Neural cell (in vitro differentiated cells): ENCODE measurements around the gene LECT2. TPM values are rescaled to one million over a fixed set of nuclear protein-coding genes. Genes with fewer than 3 reads are reported as not detected.

Source experiments
- H2AFZ ChIP-seq: fragments of 200-600, 300-800 bp; sonication (generic), shearing (Covaris generic); 2 replicates; pipeline ENCODE4 v1.6.0; 2014; ENCODE audit warnings: low read depth, mild to moderate bottlenecking, antibody characterized with exemption, low read length, moderate library complexity
- H3F3A ChIP-seq: fragments of 200-600 bp; shearing (Covaris generic); 2 replicates; pipeline ENCODE4 v1.6.1; 2016; ENCODE audit warnings: mild to moderate bottlenecking, moderate library complexity, mixed read lengths, antibody characterized with exemption, low read length; ENCODE audit not compliant: insufficient read depth, poor library complexity, severe bottlenecking
- H3K27ac ChIP-seq: fragments of 200-600, 300-800 bp; sonication (generic), shearing (Covaris generic); 2 replicates; pipeline ENCODE4 v1.5.1; 2014; ENCODE audit warnings: mild to moderate bottlenecking, low read length, moderate library complexity
- H3K27me3 ChIP-seq: fragments of 300-800, 200-600 bp; sonication (generic), shearing (Covaris generic); 2 replicates; pipeline ENCODE4 v1.6.0; 2014; ENCODE audit warnings: mild to moderate bottlenecking, low read depth, low read length, moderate library complexity; ENCODE audit not compliant: insufficient read depth
- H3K36me3 ChIP-seq: fragments of 300-800, 200-600 bp; sonication (generic), shearing (Covaris generic); 2 replicates; pipeline ENCODE4 v1.5.1; 2014; ENCODE audit warnings: mild to moderate bottlenecking, antibody characterized with exemption, low read length, moderate library complexity; ENCODE audit not compliant: insufficient read depth
- H3K4me2 ChIP-seq: fragments of 300-800, 200-600 bp; sonication (generic), shearing (Covaris generic); 2 replicates; pipeline ENCODE4 v1.6.0; 2014; ENCODE audit warnings: mild to moderate bottlenecking, low read length
- H3K4me3 ChIP-seq: fragments of 300-800, 200-600 bp; sonication (generic), shearing (Covaris generic); 2 replicates; pipeline ENCODE4 v1.5.1; 2014; ENCODE audit warnings: mild to moderate bottlenecking, low read length, moderate library complexity
- H3K79me2 ChIP-seq: fragments of 200-600 bp; shearing (Covaris generic); replicated peaks from 2 replicates; pipeline ENCODE4 v1.6.0; 2014; ENCODE audit warnings: mild to moderate bottlenecking, low read length, moderate library complexity; ENCODE audit not compliant: insufficient read depth
- H3K9ac ChIP-seq: fragments of 300-800, 200-600 bp; sonication (generic), shearing (Covaris generic); 2 replicates; pipeline ENCODE4 v1.6.1; 2016; ENCODE audit warnings: mild to moderate bottlenecking, low read length, mixed read lengths
- H3K9me2 ChIP-seq: fragments of 200-600 bp; shearing (Covaris generic); 2 replicates; pipeline ENCODE4 v1.6.1; 2016; ENCODE audit warnings: mild to moderate bottlenecking, low read length, mixed read lengths; ENCODE audit not compliant: insufficient read depth
- H3K9me3 ChIP-seq: fragments of 200-600, 300-800 bp; sonication (generic), shearing (Covaris generic); 2 replicates; pipeline ENCODE4 v1.6.1; 2016; ENCODE audit warnings: mild to moderate bottlenecking, mixed run types, low read length, moderate library complexity, mixed read lengths
- H4K20me1 ChIP-seq: fragments of 200-600 bp; shearing (Covaris generic); 2 replicates; pipeline ENCODE4 v1.6.1; 2016; ENCODE audit warnings: mild to moderate bottlenecking, mixed run types; ENCODE audit not compliant: insufficient read depth
- EP300 ChIP-seq: fragments of 450-650 bp; conservative IDR thresholded peaks from 2 replicates; pipeline ENCODE4 v1.6.1; 2014; ENCODE audit warnings: antibody characterized with exemption, mild to moderate bottlenecking, moderate library complexity; ENCODE audit not compliant: poor library complexity, severe bottlenecking
- EZH2 ChIP-seq: fragments of 200-600, 300-800 bp; shearing (Covaris generic), sonication (generic); IDR thresholded peaks from 2 replicates; pipeline ENCODE4 v1.6.1; 2014; ENCODE audit warnings: antibody characterized with exemption, low read length, borderline replicate concordance, mild to moderate bottlenecking; ENCODE audit not compliant: insufficient read depth, poor library complexity, severe bottlenecking
- MXI1 ChIP-seq: fragments of 450-650 bp; conservative IDR thresholded peaks from 2 replicates; pipeline ENCODE4 v1.6.1; 2014; ENCODE audit warnings: antibody characterized with exemption, mild to moderate bottlenecking; ENCODE audit not compliant: poor library complexity, severe bottlenecking
- POLR2AphosphoS5 ChIP-seq: IDR thresholded peaks from 2 replicates; pipeline ENCODE4 v1.6.1; 2012
- RAD21 ChIP-seq: fragments of 450-650 bp; conservative IDR thresholded peaks from 2 replicates; pipeline ENCODE4 v1.6.1; 2014; ENCODE audit warnings: antibody characterized with exemption, mild to moderate bottlenecking, moderate library complexity
- SMC3 ChIP-seq: fragments of 450-650 bp; conservative IDR thresholded peaks from 2 replicates; pipeline ENCODE4 v1.6.1; 2014; ENCODE audit warnings: antibody characterized with exemption, mild to moderate bottlenecking, moderate library complexity; ENCODE audit not compliant: poor library complexity
- TAF1 ChIP-seq: IDR thresholded peaks from 2 replicates; pipeline ENCODE4 v1.6.1; 2012; ENCODE audit warnings: low read depth
- polyA plus RNA-seq: library from polyadenylated mRNA; depleted of rRNA; stranded (reverse); fragments of >200 nt; gene quantifications from 2 replicates; pipeline ENCODE4 v1.2.3, GENCODE V29; 2014
- TF ChIP-seq, protein P1 (sequence below): IDR thresholded peaks from 2 replicates; pipeline ENCODE4 v1.6.1; 2012; ENCODE audit warnings: borderline replicate concordance
- TF ChIP-seq, protein P2 (sequence below): fragments of 450-650 bp; IDR thresholded peaks from 2 replicates; pipeline ENCODE4 v1.5.1; 2014; ENCODE audit warnings: antibody characterized with exemption, mild to moderate bottlenecking, moderate library complexity; ENCODE audit not compliant: poor library complexity, severe bottlenecking

The LECT2 gene
- polyA plus RNA-seq, 1 donor from 2014 or later = not detected

DNA sequence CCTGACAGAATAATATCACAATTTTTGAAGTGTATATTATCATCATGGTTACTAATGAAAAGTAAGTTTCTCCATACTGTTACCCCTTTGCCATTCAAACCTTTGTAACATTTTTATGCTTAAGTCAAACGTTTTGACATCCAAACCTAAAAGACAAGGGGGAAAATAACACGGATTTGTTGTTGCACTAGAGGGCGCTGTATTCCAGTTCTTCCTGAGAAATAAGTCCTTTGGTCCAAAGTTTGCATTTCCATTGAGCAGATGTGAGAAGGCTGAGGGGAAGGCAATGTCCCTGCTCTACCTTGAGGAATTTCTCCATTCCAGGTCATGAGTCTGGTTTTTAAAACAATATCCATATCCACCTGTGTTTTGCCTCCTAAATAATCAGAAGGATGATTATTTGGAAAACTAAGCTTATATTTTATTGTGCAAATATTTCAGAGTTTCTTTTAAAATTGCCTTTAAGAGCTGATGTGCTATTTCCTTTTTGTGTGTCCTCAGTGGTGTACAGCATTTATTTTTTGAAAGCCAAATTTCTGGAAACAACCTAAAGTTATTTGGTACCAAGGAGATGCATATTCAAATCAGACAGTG, 9.7 kb downstream of the LECT2 start:
- Histone ChIP-seq H3K27ac (no peak overlapping the region), H2AFZ (no peak overlapping the region), H3K36me3 (no peaks in the 10 kb centered on the region), H3K9me3 (no peaks in the 10 kb centered on the region), H3K27me3 (no peaks in the 10 kb centered on the region), H3F3A (no peaks in the 10 kb centered on the region), H3K4me3 (no peak overlapping the region), H3K79me2 (no peaks in the 10 kb centered on the region), H3K4me2 (no peak overlapping the region), H3K9me2 (no peaks in the 10 kb centered on the region), H3K9ac (no peak overlapping the region), H4K20me1 (no peaks in the 10 kb centered on the region)
- TF ChIP-seq, protein P1, sequence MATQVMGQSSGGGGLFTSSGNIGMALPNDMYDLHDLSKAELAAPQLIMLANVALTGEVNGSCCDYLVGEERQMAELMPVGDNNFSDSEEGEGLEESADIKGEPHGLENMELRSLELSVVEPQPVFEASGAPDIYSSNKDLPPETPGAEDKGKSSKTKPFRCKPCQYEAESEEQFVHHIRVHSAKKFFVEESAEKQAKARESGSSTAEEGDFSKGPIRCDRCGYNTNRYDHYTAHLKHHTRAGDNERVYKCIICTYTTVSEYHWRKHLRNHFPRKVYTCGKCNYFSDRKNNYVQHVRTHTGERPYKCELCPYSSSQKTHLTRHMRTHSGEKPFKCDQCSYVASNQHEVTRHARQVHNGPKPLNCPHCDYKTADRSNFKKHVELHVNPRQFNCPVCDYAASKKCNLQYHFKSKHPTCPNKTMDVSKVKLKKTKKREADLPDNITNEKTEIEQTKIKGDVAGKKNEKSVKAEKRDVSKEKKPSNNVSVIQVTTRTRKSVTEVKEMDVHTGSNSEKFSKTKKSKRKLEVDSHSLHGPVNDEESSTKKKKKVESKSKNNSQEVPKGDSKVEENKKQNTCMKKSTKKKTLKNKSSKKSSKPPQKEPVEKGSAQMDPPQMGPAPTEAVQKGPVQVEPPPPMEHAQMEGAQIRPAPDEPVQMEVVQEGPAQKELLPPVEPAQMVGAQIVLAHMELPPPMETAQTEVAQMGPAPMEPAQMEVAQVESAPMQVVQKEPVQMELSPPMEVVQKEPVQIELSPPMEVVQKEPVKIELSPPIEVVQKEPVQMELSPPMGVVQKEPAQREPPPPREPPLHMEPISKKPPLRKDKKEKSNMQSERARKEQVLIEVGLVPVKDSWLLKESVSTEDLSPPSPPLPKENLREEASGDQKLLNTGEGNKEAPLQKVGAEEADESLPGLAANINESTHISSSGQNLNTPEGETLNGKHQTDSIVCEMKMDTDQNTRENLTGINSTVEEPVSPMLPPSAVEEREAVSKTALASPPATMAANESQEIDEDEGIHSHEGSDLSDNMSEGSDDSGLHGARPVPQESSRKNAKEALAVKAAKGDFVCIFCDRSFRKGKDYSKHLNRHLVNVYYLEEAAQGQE = no peak
- TF ChIP-seq SMC3 = peak; percentile 91
- TF ChIP-seq POLR2AphosphoS5 = no peak
- TF ChIP-seq MXI1 = no peak
- no peak for TF ChIP-seq EP300
- TF ChIP-seq, protein P2, sequence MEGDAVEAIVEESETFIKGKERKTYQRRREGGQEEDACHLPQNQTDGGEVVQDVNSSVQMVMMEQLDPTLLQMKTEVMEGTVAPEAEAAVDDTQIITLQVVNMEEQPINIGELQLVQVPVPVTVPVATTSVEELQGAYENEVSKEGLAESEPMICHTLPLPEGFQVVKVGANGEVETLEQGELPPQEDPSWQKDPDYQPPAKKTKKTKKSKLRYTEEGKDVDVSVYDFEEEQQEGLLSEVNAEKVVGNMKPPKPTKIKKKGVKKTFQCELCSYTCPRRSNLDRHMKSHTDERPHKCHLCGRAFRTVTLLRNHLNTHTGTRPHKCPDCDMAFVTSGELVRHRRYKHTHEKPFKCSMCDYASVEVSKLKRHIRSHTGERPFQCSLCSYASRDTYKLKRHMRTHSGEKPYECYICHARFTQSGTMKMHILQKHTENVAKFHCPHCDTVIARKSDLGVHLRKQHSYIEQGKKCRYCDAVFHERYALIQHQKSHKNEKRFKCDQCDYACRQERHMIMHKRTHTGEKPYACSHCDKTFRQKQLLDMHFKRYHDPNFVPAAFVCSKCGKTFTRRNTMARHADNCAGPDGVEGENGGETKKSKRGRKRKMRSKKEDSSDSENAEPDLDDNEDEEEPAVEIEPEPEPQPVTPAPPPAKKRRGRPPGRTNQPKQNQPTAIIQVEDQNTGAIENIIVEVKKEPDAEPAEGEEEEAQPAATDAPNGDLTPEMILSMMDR = peak; percentile 88
- TF ChIP-seq RAD21 = peak; percentile 89
- TF ChIP-seq TAF1 = no peak
- TF ChIP-seq EZH2 = no peak

GRCh38 chr5:135944564-135944963, 10.2 kb downstream of the LECT2 start:
- Histone ChIP-seq H4K20me1 (no peaks in the 10 kb centered on the region), H3K27me3 (no peaks in the 10 kb centered on the region), H3K9ac (no peak overlapping the region), H3F3A (no peaks in the 10 kb centered on the region), H3K27ac (no peak overlapping the region), H3K79me2 (no peaks in the 10 kb centered on the region), H3K4me3 (no peak overlapping the region), H3K9me2 (no peaks in the 10 kb centered on the region), H2AFZ (no peak overlapping the region), H3K4me2 (no peak overlapping the region), H3K36me3 (no peaks in the 10 kb centered on the region), H3K9me3 (no peaks in the 10 kb centered on the region)
- no peak for TF ChIP-seq TAF1
- TF ChIP-seq SMC3 = no peak
- no peak for TF ChIP-seq EZH2
- TF ChIP-seq RAD21 = no peak
- TF ChIP-seq MXI1 = no peak
- TF ChIP-seq, protein P2 = no peak
- TF ChIP-seq EP300 = no peak
- TF ChIP-seq POLR2AphosphoS5 = no peak
- TF ChIP-seq, protein P1 = no peak
